Panc1 (cell line): Measurements from ENCODE around the gene CTDSP1. TPM values are rescaled to one million over a fixed set of nuclear protein-coding genes. Genes with fewer than 3 reads are reported as not detected.

Source experiments
- ATAC-seq: fragments of 200-7000 bp; cut with Tn5 transposase; 2 replicates; pipeline ENCODE4 v1.9.1; 2020; ENCODE audit warnings: mild to moderate bottlenecking, moderate library complexity
- BruUV-seq: library from RNA; stranded (reverse); fragments of 400-500 nt; replicated peaks from 2 replicates; lab custom pipeline; 2021; lab: Mats Ljungman, UMichigan
- CTCF ChIA-PET: fragments of 300-600 bp; sonication (Branson Sonifier 250); formaldehyde crosslinking; loops from one replicate; lab custom pipeline; 2022; ENCODE audit warnings: antibody characterized with exemption; lab: Charles Lee
- POLR2A ChIA-PET: fragments of 300-600 bp; sonication (Branson Sonifier 250); formaldehyde crosslinking; loops from one replicate; lab custom pipeline; 2022; ENCODE audit warnings: antibody characterized with exemption; lab: Charles Lee
- DNase-seq: peaks from one replicate; pipeline ENCODE4 v3.0.0-alpha.2; 2010; ENCODE audit warnings: low read depth, low spot score
- H3K27ac ChIP-seq: 2 replicates; pipeline ENCODE4 v1.5.1; 2011; ENCODE audit warnings: mild to moderate bottlenecking, low read length, inconsistent platforms
- H3K27me3 ChIP-seq: fragments of 200-500 bp; sonication (Bioruptor generic); 2 replicates; pipeline ENCODE4 v1.6.0; 2014; ENCODE audit warnings: low read length, inconsistent platforms; ENCODE audit not compliant: control insufficient read depth, insufficient read depth
- H3K36me3 ChIP-seq: fragments of 200-500 bp; sonication (Bioruptor generic); 2 replicates; pipeline ENCODE4 v1.5.1; 2014; ENCODE audit warnings: inconsistent platforms, mild to moderate bottlenecking, low read length, moderate library complexity; ENCODE audit not compliant: control insufficient read depth, insufficient read depth
- H3K4me1 ChIP-seq: 2 replicates; pipeline ENCODE4 v1.5.1; 2011; ENCODE audit warnings: inconsistent platforms, mild to moderate bottlenecking, low read length, moderate library complexity; ENCODE audit not compliant: control insufficient read depth, insufficient read depth
- H3K4me3 ChIP-seq, 2 experiments: 2 replicates each; pipeline ENCODE4 v1.5.1; 2011 to 2012; ENCODE audit warnings: low read depth in 2 of 2, low read length in 2 of 2, mild to moderate bottlenecking in 2 of 2, inconsistent platforms in 1 of 2, moderate library complexity in 1 of 2
- H3K9me3 ChIP-seq: fragments of 200-500 bp; sonication (Bioruptor generic); 2 replicates; pipeline ENCODE4 v1.5.1; 2014; ENCODE audit warnings: low read depth, mild to moderate bottlenecking, inconsistent platforms, low read length, moderate library complexity; ENCODE audit not compliant: control insufficient read depth, insufficient read depth
- CTCF ChIP-seq: fragments of 450-650 bp; IDR thresholded peaks from 2 replicates; pipeline ENCODE4 v1.5.1; 2017; ENCODE audit warnings: mild to moderate bottlenecking
- POLR2AphosphoS5 ChIP-seq: IDR thresholded peaks from 2 replicates; pipeline ENCODE4 v1.6.1; 2012; ENCODE audit warnings: mild to moderate bottlenecking, low read depth, low read length, moderate library complexity
- REST ChIP-seq, 2 experiments: IDR thresholded peaks; 2 replicates each; pipeline ENCODE4 v1.6.1; 2011 to 2012; ENCODE audit warnings: low read depth in 2 of 2, control low read depth in 1 of 2, low read length in 1 of 2, mild to moderate bottlenecking in 1 of 2, moderate library complexity in 1 of 2; ENCODE audit not compliant: insufficient read depth in 1 of 2
- SIN3A ChIP-seq: IDR thresholded peaks from 2 replicates; pipeline ENCODE4 v1.6.1; 2012; ENCODE audit warnings: low read depth, mild to moderate bottlenecking, low read length, moderate library complexity, borderline replicate concordance; ENCODE audit not compliant: insufficient read depth
- TCF7L2 ChIP-seq: IDR thresholded peaks from 2 replicates; pipeline ENCODE4 v1.6.1; 2011; ENCODE audit warnings: mild to moderate bottlenecking, low read depth, low read length, inconsistent platforms
- in situ Hi-C: cut with HindIII; loops from 2 replicates; pipeline ENCODE4 v1.10.0; 2016; ENCODE audit warnings: low sequenced_read_pairs, low pct_unique_long_range_greater_than_20kb
- intact Hi-C: fragments of 100-400 bp; cut with micrococcal nuclease; formaldehyde crosslinking; loops from one replicate; pipeline ENCODE4 v1.10.0; 2022; ENCODE audit not compliant: unreplicated experiment
- total RNA-seq: library from RNA; stranded (reverse); gene quantifications from one replicate; pipeline ENCODE4 v1.2.1, GENCODE V29; 2021; ENCODE audit not compliant: unreplicated experiment

CTDSP1 gene
- total RNA-seq, 1 experiment from 2014 or later: 128 TPM

- Histone ChIP-seq H3K27ac (peak overlapping the region; percentile 94), H3K4me1 (peaks cover 55% of the 10 kb centered on the region), H3K9me3 (no peaks in the 10 kb centered on the region), H3K4me3 (no peak overlapping the region), H3K27me3 (no peaks in the 10 kb centered on the region), H3K36me3 (no peaks in the 10 kb centered on the region; the same call in none of the 2 replicates)
- no TSS peak for BruUV-seq
- POLR2A ChIA-PET: no interaction called here
- TF ChIP-seq TCF7L2: no peak
- TF ChIP-seq POLR2AphosphoS5: no peak
- no peak for TF ChIP-seq SIN3A
- TF ChIP-seq REST (IDR thresholded peaks at IDR 0.05; ENCODE audit: insufficient read depth in 1 of 2, low read depth in 2 of 2, low read length in 1 of 2): no peak
- no peak for TF ChIP-seq CTCF
- DNase-seq (no peak), ATAC-seq (no peak)
- CTCF ChIA-PET: interaction anchor here (1.1 kb wide), 1 partner anchor 61 kb away, joined by 3 read pairs; no protein-coding TSS in a partner anchor
- in situ Hi-C loops: no loop called here
- intact Hi-C loops: loop anchor here (5.0 kb wide), 1 partner anchor 58 kb away; no protein-coding TSS in a partner anchor
Measured at GRCh38 chr2:218404351-218405085, 4.8 kb downstream of the CTDSP1 start.

- ChIA-PET POLR2A (no interaction called here), CTCF (interaction anchor here (1.1 kb wide), 1 partner anchor 61 kb away, joined by 3 read pairs; no protein-coding TSS in a partner anchor)
- TF ChIP-seq REST (IDR thresholded peaks at IDR 0.05; ENCODE audit: insufficient read depth in 1 of 2, low read depth in 2 of 2, low read length in 1 of 2): no peak
- no peak for TF ChIP-seq TCF7L2
- no peak for TF ChIP-seq CTCF
- no peak for TF ChIP-seq POLR2AphosphoS5
- no peak for TF ChIP-seq SIN3A
- ATAC-seq (peak; percentile 11), DNase-seq (no peak)
- H3K36me3 ChIP-seq: no peaks in the 10 kb centered on the region; the same call in none of the 2 replicates
- H3K9me3 ChIP-seq: no peaks in the 10 kb centered on the region
- peak overlapping the region; percentile 94 for H3K27ac ChIP-seq
- BruUV-seq: TSS peak; percentile 76
- in situ Hi-C loops: no loop called here
- H3K4me3 ChIP-seq: peak overlapping the region in 1 of 2 experiments; percentile 52; a peak in 3 of 4 replicates
- H3K4me1 ChIP-seq: peaks cover 55% of the 10 kb centered on the region
- intact Hi-C loops: loop anchor here (5.0 kb wide), 1 partner anchor 57 kb away; no protein-coding TSS in a partner anchor
- no peaks in the 10 kb centered on the region for H3K27me3 ChIP-seq
Measured at GRCh38 chr2:218405086-218405745, 5.5 kb downstream of the CTDSP1 start.
